HG03354 (cell line): ENCODE results near the gene SRGAP1.
"Not testable (repeated sequence)": the region's sequence is repeated elsewhere in the genome, so short reads cannot be mapped to it uniquely, and the experiment has no call there.

Experiments used
- ATAC-seq: cut with Tn5 transposase; IDR thresholded peaks from one replicate; pipeline ENCODE4 v1.9.1; 2021; ENCODE audit warnings: mild to moderate bottlenecking; ENCODE audit not compliant: unreplicated experiment, poor library complexity, severe bottlenecking

SRGAP1 gene

GRCh38 chr12:64124511-64125197, 280.2 kb downstream of the SRGAP1 start:
- no peak for ATAC-seq

- ATAC-seq: no peak
Observed at GRCh38 chr12:64125913-64126312, 281.4 kb downstream of the SRGAP1 start.

- no peak for ATAC-seq
Observed at GRCh38 chr12:64127811-64128210, 283.3 kb downstream of the SRGAP1 start.

DNA sequence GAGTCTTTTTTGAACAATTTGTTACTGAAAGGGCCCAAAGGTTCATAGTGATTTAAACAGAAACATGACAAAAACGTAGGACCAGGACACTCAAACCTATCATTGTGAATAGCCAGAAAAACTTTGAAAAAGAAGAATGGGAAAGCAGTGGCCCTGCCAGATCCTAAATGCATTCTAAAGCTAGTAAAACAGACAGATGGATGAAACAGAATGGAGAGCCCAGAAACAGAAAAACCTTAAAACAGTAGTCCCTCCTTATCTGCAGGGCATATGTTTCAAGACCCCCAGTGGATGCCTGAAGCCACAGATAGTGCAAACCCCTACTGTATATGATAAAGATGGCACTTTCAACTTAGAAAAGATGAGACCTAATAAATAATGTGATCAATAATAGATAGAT, 283.9 kb downstream of the SRGAP1 start:
- ATAC-seq: no peak

- ATAC-seq: not testable (repeated sequence)
Observed at GRCh38 chr12:64130476-64130875, 286.0 kb downstream of the SRGAP1 start.

GRCh38 chr12:64131456-64131855, 287.0 kb downstream of the SRGAP1 start:
- ATAC-seq: not testable (repeated sequence)

- ATAC-seq: not testable (repeated sequence)
Observed at GRCh38 chr12:64132672-64133071, 288.2 kb downstream of the SRGAP1 start.

GRCh38 chr12:64137117-64137516, 292.6 kb downstream of the SRGAP1 start:
- no peak for ATAC-seq

GRCh38 chr12:64139021-64139420, 294.5 kb downstream of the SRGAP1 start:
- ATAC-seq: no peak

DNA sequence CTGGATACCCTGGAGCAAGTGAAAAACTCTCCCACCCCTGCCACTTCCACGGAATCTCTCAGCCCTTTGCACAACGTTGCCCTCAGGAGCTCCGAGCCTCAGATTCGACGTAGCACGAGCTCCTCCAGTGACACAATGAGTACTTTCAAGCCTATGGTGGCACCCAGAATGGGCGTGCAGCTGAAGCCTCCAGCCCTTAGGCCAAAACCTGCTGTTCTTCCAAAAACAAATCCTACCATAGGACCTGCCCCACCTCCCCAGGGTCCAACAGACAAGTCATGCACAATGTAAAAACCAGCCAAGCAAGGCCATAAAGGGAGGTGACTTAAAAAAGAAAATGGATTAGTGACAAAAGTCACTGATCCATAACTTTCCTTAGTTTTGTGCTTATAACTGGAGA, 297.9 kb downstream of the SRGAP1 start:
- no peak for ATAC-seq

- no peak for ATAC-seq
Observed at GRCh38 chr12:64142784-64143183, 298.3 kb downstream of the SRGAP1 start.

- no peak for ATAC-seq
Observed at GRCh38 chr12:64145226-64145625, 300.7 kb downstream of the SRGAP1 start.

DNA sequence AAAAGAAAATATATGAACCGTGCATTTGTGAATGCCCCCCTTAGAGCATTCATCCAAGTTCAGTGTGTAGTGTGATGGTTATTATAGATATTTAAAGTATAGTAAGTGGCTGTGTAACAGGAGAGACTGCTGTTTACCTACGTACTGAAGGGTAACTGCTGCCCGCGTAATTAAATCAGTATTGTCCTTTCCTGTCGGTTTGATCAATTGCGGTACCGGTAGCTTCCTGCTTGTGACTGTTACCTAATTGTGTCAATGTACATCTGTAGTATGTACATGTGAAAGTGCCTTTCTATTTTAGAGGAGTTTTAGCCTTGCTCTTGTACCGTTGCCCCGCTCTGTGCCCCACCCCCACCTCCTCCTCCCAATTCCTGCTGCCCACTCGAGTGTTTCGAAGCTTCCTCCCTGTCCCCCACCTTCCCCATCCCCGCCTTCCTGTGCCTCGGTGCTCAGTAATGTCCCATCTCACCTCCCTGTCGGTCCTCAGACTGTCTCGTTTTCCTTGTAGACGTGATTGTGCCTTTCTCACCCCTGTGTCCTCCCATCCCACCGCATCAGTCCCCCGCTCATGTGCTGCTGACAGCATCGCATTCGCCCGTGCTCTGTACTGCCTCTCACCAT, 302.6 kb downstream of the SRGAP1 start:
- no peak for ATAC-seq

DNA sequence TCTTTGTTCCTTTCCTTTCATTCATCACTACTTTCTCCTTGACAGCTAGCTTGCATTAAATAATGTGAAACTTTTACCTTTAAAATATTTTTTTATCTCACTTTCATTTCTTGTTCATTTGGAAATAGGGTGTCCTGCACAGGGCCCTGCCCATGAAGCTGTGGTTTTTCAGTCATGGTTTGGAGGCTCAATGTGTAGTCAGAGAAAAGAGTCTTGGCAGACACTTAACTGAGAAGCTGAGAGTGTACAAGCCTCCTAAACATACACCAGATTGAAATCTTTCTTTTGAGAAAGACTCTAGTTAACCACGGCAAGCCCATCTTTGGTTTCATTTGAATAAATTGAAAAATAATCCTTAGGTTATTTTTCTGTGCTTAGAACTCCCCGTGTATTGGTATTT, 303.4 kb downstream of the SRGAP1 start:
- no peak for ATAC-seq

DNA sequence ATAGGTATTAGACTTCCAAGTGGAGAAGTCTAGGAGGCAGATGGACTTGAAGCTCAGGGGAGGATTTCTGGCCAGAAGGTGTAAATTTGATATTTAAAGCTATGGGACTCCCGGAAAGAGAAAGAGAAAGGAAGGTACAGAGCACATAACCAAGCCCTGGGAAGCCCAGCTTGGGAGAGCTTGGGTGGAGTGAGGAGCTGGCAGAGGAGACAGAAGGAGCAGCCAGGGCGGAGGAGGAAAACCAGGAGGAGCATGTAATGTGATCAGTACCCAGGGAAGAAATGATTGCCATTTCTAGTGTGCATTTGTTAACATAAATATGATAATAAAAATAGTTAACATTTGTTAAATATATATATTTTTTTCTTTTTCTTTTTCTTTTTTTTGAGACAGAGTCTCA, 310.2 kb downstream of the SRGAP1 start:
- no peak for ATAC-seq

- ATAC-seq: no peak
Observed at GRCh38 chr12:64157110-64157509, 312.6 kb downstream of the SRGAP1 start.

- ATAC-seq: no peak
Observed at GRCh38 chr12:64160021-64160710, 315.7 kb downstream of the SRGAP1 start.

DNA sequence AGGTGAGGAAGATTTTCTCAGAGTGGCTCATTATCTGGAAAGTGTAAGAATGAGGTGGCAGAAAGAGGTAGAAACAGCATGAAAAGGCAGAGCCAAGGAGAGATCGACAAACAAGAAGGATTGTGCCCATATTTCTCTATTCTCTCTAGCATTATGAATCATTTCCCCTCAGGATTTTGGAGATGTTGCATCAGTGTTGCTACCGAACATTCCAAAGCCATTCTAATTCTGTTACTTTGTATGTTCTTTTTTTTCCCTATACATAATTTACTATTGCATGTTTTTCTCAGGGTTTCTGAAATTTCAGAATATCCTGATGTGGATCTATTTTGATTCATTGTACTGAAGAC, 316.2 kb downstream of the SRGAP1 start:
- ATAC-seq: no peak

DNA sequence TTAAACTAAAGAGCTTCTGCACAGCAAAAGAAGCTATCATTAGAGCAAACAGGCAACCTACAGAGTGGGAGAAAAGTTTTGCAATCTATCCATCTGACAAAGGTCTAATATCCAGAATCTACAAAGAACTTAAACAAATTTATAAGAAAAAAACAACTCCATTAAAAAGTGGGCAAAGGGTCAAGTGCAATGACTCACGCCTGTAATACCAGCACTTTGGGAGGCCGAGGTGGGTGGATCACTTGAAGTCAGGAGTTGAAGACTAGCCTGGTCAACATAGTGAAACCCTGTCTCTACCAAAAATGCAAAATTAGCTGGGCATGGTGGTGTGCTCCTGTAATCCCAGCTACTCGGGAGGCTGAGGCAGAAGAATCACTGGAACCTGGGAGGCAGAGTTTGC, 322.1 kb downstream of the SRGAP1 start:
- ATAC-seq: not testable (repeated sequence)

DNA sequence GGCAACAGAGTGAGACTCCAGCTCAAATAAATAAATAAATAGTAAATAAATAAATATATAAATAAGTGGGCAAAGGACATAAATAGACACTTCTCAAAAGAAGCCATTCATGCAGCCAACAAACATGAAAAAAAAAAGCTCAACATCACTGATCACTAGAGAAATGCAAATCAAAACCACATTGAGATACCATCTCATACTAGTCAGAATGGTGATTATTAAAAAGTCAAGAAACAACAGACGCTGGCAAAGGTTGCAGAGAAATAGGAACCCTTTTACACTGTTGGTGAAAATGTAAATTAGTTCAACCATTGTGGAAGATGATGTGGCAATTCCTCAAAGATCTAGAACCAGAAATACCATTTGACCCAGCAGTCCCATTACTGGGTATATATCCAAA, 322.5 kb downstream of the SRGAP1 start:
- not testable (repeated sequence) for ATAC-seq

GRCh38 chr12:64170024-64170423, 325.5 kb downstream of the SRGAP1 start:
- ATAC-seq: no peak
